ENCODE data around the gene WDR70.

GRCh38 chr5:37735649-37736347 is 356.7 kb downstream of the WDR70 start:
- TF ChIP-seq POLR2A (IDR thresholded peaks at IDR 0.05) (no peak), POLR2AphosphoS5 (IDR thresholded peaks at IDR 0.05) (no peak), CTCF (IDR thresholded peaks at IDR 0.05) (no peak)

Measured in transverse colon (tissue), 4 donors.